Measurements from ENCODE around the gene ENOX1.

DNA sequence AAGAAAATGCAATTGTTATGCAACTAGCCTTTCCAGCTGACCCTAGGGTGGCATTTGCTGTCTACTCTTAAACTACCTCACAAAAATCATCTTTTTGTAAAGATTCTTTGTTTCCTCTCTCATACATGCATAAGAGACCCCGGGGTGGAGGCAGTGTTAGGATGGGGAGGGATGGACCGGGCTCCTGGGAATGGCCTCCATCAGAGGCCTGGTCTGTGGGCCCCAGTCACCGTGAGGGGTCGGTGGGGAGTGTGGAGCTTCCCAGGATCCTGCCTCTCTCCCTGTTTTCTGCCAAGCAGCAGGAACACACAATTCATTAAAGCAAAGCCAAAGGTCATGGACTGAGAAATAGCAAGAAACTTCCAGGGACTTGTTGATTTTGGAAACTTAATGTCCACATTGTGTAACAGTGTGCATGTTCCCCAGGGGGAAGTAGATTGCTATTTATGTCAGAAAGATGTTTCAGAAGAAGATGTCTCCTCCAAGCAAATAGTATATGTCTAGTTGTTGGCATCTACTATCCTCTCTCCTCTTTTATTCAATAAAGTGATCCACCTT lies 241.4 kb downstream of the ENOX1 start:
- TF ChIP-seq CTCF (IDR thresholded peaks at IDR 0.05; ENCODE audit: low read length), result no peak
- no peak for TF ChIP-seq EZH2 (IDR thresholded peaks at IDR 0.05; ENCODE audit: borderline replicate concordance, low read length)

Data from OCI-LY1 (cell line).